SK-N-SH (cell line): Measurements from ENCODE around the gene PPID. TPM values are rescaled to one million over a fixed set of nuclear protein-coding genes. Genes with fewer than 3 reads are reported as not detected.
"Not testable (repeated sequence)": the region's sequence is repeated elsewhere in the genome, so short reads cannot be mapped to it uniquely, and the experiment has no call there.

Experiments
- CTCF ChIA-PET: fragments of 300-600, 350-600 bp; formaldehyde crosslinking; extraction: SDS; loops from one replicate; lab custom pipeline; 2021; lab: Yijun Ruan, JAX
- POLR2A ChIA-PET: fragments of 350-600 bp; sonication (Branson Sonifier 250); formaldehyde crosslinking; extraction: SDS; loops from one replicate; lab custom pipeline; 2020; ENCODE audit warnings: antibody characterized with exemption, inconsistent platforms; lab: Yijun Ruan, JAX
- DNase-seq: peaks from one replicate; pipeline ENCODE4 v3.0.0; 2012
- H2AFZ ChIP-seq: fragments of 200-600 bp; sonication (generic); 2 replicates; pipeline ENCODE4 v1.8.1; 2016; ENCODE audit warnings: antibody characterized with exemption, mild to moderate bottlenecking, low read depth
- H3F3A ChIP-seq: fragments of 200-600 bp; sonication (generic); replicated peaks from 2 replicates; pipeline ENCODE3; 2016; ENCODE audit warnings: antibody characterized with exemption, mild to moderate bottlenecking; ENCODE audit not compliant: insufficient read depth
- H3K27ac ChIP-seq, 2 experiments: fragments of 200-500 bp in 1 of 2; fragments of 200-600 bp in 1 of 2; sonication (Bioruptor generic) in 1 of 2; sonication (generic), shearing (Covaris generic) in 1 of 2; 2 replicates each; pipeline versions ENCODE4 v1.5.1 to v1.6.1; 2014 to 2016; ENCODE audit warnings: low read depth in 2 of 2, inconsistent platforms in 1 of 2, low read length in 1 of 2, mild to moderate bottlenecking in 1 of 2, mixed read lengths in 1 of 2
- H3K27me3 ChIP-seq: fragments of 200-600 bp; sonication (generic), shearing (Covaris generic); 2 replicates; pipeline ENCODE4 v1.6.1; 2016; ENCODE audit warnings: mixed run types; ENCODE audit not compliant: insufficient read depth
- H3K36me3 ChIP-seq, 2 experiments: fragments of 200-500 bp in 1 of 2; fragments of 200-600 bp in 1 of 2; sonication (Bioruptor generic) in 1 of 2; sonication (generic) in 1 of 2; replicated peaks in 1 of 2; 2 replicates each; pipeline versions ENCODE3 to v1.5.1; 2014 to 2016; ENCODE audit warnings: low read length in 1 of 2, mild to moderate bottlenecking in 1 of 2; ENCODE audit not compliant: insufficient read depth in 2 of 2, control insufficient read depth in 1 of 2
- H3K4me1 ChIP-seq, 2 experiments: fragments of 200-500 bp in 1 of 2; fragments of 200-600 bp in 1 of 2; sonication (Bioruptor generic) in 1 of 2; sonication (generic), shearing (Covaris generic) in 1 of 2; 2 replicates each; pipeline versions ENCODE4 v1.5.1 to v1.6.1; 2014 to 2016; ENCODE audit warnings: low read depth in 1 of 2, low read length in 1 of 2, mixed run types in 1 of 2; ENCODE audit not compliant: insufficient read depth in 2 of 2, control insufficient read depth in 1 of 2
- H3K4me2 ChIP-seq: fragments of 200-600 bp; sonication (generic), shearing (Covaris generic); 2 replicates; pipeline ENCODE4 v1.6.1; 2017; ENCODE audit warnings: mixed run types
- H3K4me3 ChIP-seq, 2 experiments: fragments of 200-500 bp in 1 of 2; fragments of 200-600 bp in 1 of 2; sonication (Bioruptor generic) in 1 of 2; sonication (generic), shearing (Covaris generic) in 1 of 2; 2 replicates each; pipeline versions ENCODE4 v1.5.1 to v1.8.1; 2014 to 2016; ENCODE audit warnings: low read depth in 2 of 2, inconsistent platforms in 1 of 2, low read length in 1 of 2, mild to moderate bottlenecking in 1 of 2, mixed read lengths in 1 of 2, moderate library complexity in 1 of 2
- H3K79me2 ChIP-seq: fragments of 200-600 bp; sonication (generic); 2 replicates; pipeline ENCODE4 v1.8.1; 2017; ENCODE audit warnings: mild to moderate bottlenecking; ENCODE audit not compliant: insufficient read depth
- H3K9ac ChIP-seq: fragments of 200-600 bp; sonication (generic); 2 replicates; pipeline ENCODE4 v1.6.1; 2017; ENCODE audit warnings: mixed run types
- H3K9me2 ChIP-seq: fragments of 200-600 bp; sonication (generic); 2 replicates; pipeline ENCODE4 v1.6.1; 2017; ENCODE audit warnings: mixed run types
- H3K9me3 ChIP-seq: fragments of 200-600 bp; sonication (generic); 2 replicates; pipeline ENCODE4 v1.6.1; 2017; ENCODE audit warnings: mixed run types, mild to moderate bottlenecking, moderate library complexity
- H4K20me1 ChIP-seq: fragments of 200-600 bp; sonication (generic); 2 replicates; pipeline ENCODE4 v1.6.1; 2017; ENCODE audit warnings: mild to moderate bottlenecking, mixed run types; ENCODE audit not compliant: insufficient read depth
- CTCF ChIP-seq: fragments of 200-600 bp; sonication (generic); IDR thresholded peaks from 2 replicates; pipeline ENCODE4 v1.6.1; 2017; ENCODE audit warnings: antibody characterized with exemption, mild to moderate bottlenecking, moderate library complexity
- ELF1 ChIP-seq: IDR thresholded peaks from 2 replicates; pipeline ENCODE4 v1.4.0; 2012
- EP300 ChIP-seq, 2 experiments: IDR thresholded peaks; 2 replicates each; pipeline versions ENCODE4 v1.4.0 to v1.6.1; 2012; ENCODE audit warnings: borderline replicate concordance in 1 of 2, low read depth in 1 of 2, low read length in 1 of 2
- EZH2phosphoT487 ChIP-seq: fragments of 200-600 bp; sonication (generic); IDR thresholded peaks from 2 replicates; pipeline ENCODE4 v1.6.1; 2017; ENCODE audit warnings: low read depth, mixed run types, mild to moderate bottlenecking, antibody characterized with exemption, moderate library complexity, borderline replicate concordance
- FOXJ3 ChIP-seq: sonication (generic); formaldehyde crosslinking; IDR thresholded peaks from 2 replicates; pipeline ENCODE4 v1.5.1; 2020; ENCODE audit warnings: mild to moderate bottlenecking, missing genetic modification reagents
- FOXM1 ChIP-seq: IDR thresholded peaks from 2 replicates; pipeline ENCODE4 v1.4.0; 2012; ENCODE audit warnings: low read depth, mild to moderate bottlenecking
- JUND ChIP-seq: IDR thresholded peaks from 2 replicates; pipeline ENCODE4 v1.4.0; 2012
- NFIC ChIP-seq: IDR thresholded peaks from 2 replicates; pipeline ENCODE4 v1.4.0; 2012; ENCODE audit warnings: borderline replicate concordance
- PBX3 ChIP-seq: IDR thresholded peaks from 2 replicates; pipeline ENCODE4; 2012
- POLR2AphosphoS5 ChIP-seq: IDR thresholded peaks from 2 replicates; pipeline ENCODE4 v1.6.1; 2012; ENCODE audit warnings: low read depth, low read length
- RCOR1 ChIP-seq: fragments of 150-350 bp; IDR thresholded peaks from 2 replicates; pipeline ENCODE4 v1.6.1; 2017; ENCODE audit warnings: antibody characterized with exemption, low read length
- RFX5 ChIP-seq: IDR thresholded peaks from 2 replicates; pipeline ENCODE4 v1.6.1; 2012; ENCODE audit warnings: mild to moderate bottlenecking, improper control_type of control experiment, low read length
- RXRA ChIP-seq: IDR thresholded peaks from 2 replicates; pipeline ENCODE4 v1.4.0; 2012; ENCODE audit warnings: low read depth, mild to moderate bottlenecking, borderline replicate concordance
- SIN3A ChIP-seq: IDR thresholded peaks from 2 replicates; pipeline ENCODE4 v1.6.1; 2012; ENCODE audit warnings: low read depth, mild to moderate bottlenecking, low read length, moderate library complexity, borderline replicate concordance
- USF2 ChIP-seq: fragments of 150-350 bp; IDR thresholded peaks from 2 replicates; pipeline ENCODE4 v1.6.1; 2017; ENCODE audit warnings: antibody characterized with exemption, low read length, low read depth, borderline replicate concordance
- YY1 ChIP-seq: IDR thresholded peaks from 2 replicates; pipeline ENCODE4 v1.4.0; 2012; ENCODE audit warnings: low read depth, mild to moderate bottlenecking
- WGBS: methylation state at CpG from one replicate; pipeline ENCODE4 v1.1.6; 2017; ENCODE audit warnings: low lambda C conversion rate; 5-methylcytosine and 5-hydroxymethylcytosine counted together
- polyA plus RNA-seq, 3 experiments: library from polyadenylated mRNA; depleted of rRNA; stranded (reverse); fragments of >200 nt; gene quantifications; 2 replicates each; pipeline ENCODE4 v1.2.3, GENCODE V29; 2012

PPID gene
- polyA plus RNA-seq, 1 of the 3 experiments (the other 2 are of a cell fraction) = 20.2 TPM

- TF ChIP-seq RCOR1 (no peak), FOXJ3 (CRISPR knock-in tag) (no peak), EP300 (IDR thresholded peaks at IDR 0.05; ENCODE audit: borderline replicate concordance in 1 of 2, low read depth in 1 of 2, low read length in 1 of 2) (no peak), NFIC (no peak), SIN3A (no peak), RFX5 (no peak)
Observed at GRCh38 chr4:158758142-158758541, 34.9 kb upstream of the PPID start (continued).

- no peaks in the 10 kb centered on the region for H3F3A ChIP-seq
- no peaks in the 10 kb centered on the region for H3K9me2 ChIP-seq
- TF ChIP-seq CTCF (no peak), JUND (no peak), EZH2phosphoT487 (no peak), RFX5 (no peak), RCOR1 (no peak), YY1 (no peak), RXRA (no peak), FOXM1 (no peak), USF2 (no peak), POLR2AphosphoS5 (no peak), PBX3 (no peak), ELF1 (no peak)
- H2AFZ ChIP-seq = no peak overlapping the region
- no peaks in the 10 kb centered on the region for H3K36me3 ChIP-seq
- no peak overlapping the region for H3K27ac ChIP-seq
- CTCF ChIA-PET = interaction anchor here (1.7 to 3.0 kb wide), 2 partner anchors 26 to 446 kb away, joined by 5 to 7 read pairs; no protein-coding TSS in a partner anchor
- H4K20me1 ChIP-seq = no peaks in the 10 kb centered on the region
- no peak overlapping the region for H3K4me2 ChIP-seq
- no peaks in the 10 kb centered on the region for H3K27me3 ChIP-seq
- POLR2A ChIA-PET = no interaction called here
- H3K4me1 ChIP-seq = no peaks in the 10 kb centered on the region
- no peak overlapping the region for H3K9ac ChIP-seq
- no peaks in the 10 kb centered on the region for H3K79me2 ChIP-seq
- no peaks in the 10 kb centered on the region for H3K9me3 ChIP-seq
- H3K4me3 ChIP-seq = no peak overlapping the region
- no peak for DNase-seq
Observed at GRCh38 chr4:158756588-158756987, 33.4 kb upstream of the PPID start.

GRCh38 chr4:158755819-158756218 is 32.6 kb upstream of the PPID start:
- H4K20me1 ChIP-seq, DNase-seq, H3K4me2 ChIP-seq, H3K27ac ChIP-seq, H3K27me3 ChIP-seq, H3K9me2 ChIP-seq, H3K36me3 ChIP-seq, H3K9me3 ChIP-seq, H3K4me3 ChIP-seq, H3F3A ChIP-seq, H3K79me2 ChIP-seq, POLR2A ChIA-PET, H3K4me1 ChIP-seq, H2AFZ ChIP-seq, H3K9ac ChIP-seq: not testable (repeated sequence)
- CTCF ChIA-PET = interaction anchor here (1.2 to 3.0 kb wide), 2 partner anchors 26 to 439 kb away, joined by 3 to 7 read pairs; no protein-coding TSS in a partner anchor
- 92% methylated on average over 7 of the region's 7 CpGs for WGBS
